SK-N-MC (cell line): ENCODE data around the gene ADIG.

Experiments used
- DNase-seq: peaks from one replicate; pipeline ENCODE4 v3.0.0-alpha.2; 2011; ENCODE audit warnings: low read depth, low spot score
- H3K27ac ChIP-seq: fragments of 200-600 bp; sonication (generic); 2 replicates; pipeline ENCODE4 v1.5.1; 2016; ENCODE audit warnings: mixed run types
- H3K36me3 ChIP-seq: fragments of 200-600 bp; sonication (generic); 2 replicates; pipeline ENCODE4 v1.6.1; 2017; ENCODE audit warnings: antibody characterized with exemption, low read length, mixed read lengths; ENCODE audit not compliant: insufficient read depth
- H3K4me3 ChIP-seq: fragments of 200-600 bp; sonication (generic); 2 replicates; pipeline ENCODE4 v1.5.1; 2016
- H3K9ac ChIP-seq: fragments of 200-600 bp; sonication (generic); 2 replicates; pipeline ENCODE4 v1.8.0; 2017; ENCODE audit warnings: mixed run types, mixed read lengths; ENCODE audit not compliant: insufficient read length
- H3K9me3 ChIP-seq: fragments of 200-600 bp; sonication (generic); 2 replicates; pipeline ENCODE4 v1.6.1; 2017; ENCODE audit warnings: low read depth, mild to moderate bottlenecking, antibody characterized with exemption, low read length, moderate library complexity, mixed read lengths
- EZH2 ChIP-seq: fragments of 200-600 bp; sonication (generic); IDR thresholded peaks from one replicate; pipeline ENCODE4 v1.6.1; 2017; ENCODE audit warnings: antibody characterized with exemption
- FOXP2 ChIP-seq: optimal IDR thresholded peaks from 2 replicates; pipeline ENCODE3; 2011; ENCODE audit warnings: mild to moderate bottlenecking, moderate library complexity; ENCODE audit not compliant: insufficient read depth; ENCODE audit errors: extremely low read length, control extremely low read depth
- POLR2AphosphoS5 ChIP-seq: IDR thresholded peaks from 2 replicates; pipeline ENCODE4 v1.6.1; 2012; ENCODE audit warnings: mild to moderate bottlenecking, low read depth, low read length, borderline replicate concordance

The ADIG gene

GRCh38 chr20:38584099-38584763 lies 3.2 kb downstream of the ADIG start:
- DNase-seq = no peak
- Histone ChIP-seq H3K9ac (no peak overlapping the region), H3K4me3 (no peak overlapping the region), H3K36me3 (no peaks in the 10 kb centered on the region), H3K27ac (no peak overlapping the region), H3K9me3 (no peaks in the 10 kb centered on the region)
- no peak for TF ChIP-seq FOXP2
- no peak for TF ChIP-seq POLR2AphosphoS5
- TF ChIP-seq EZH2 = no peak

GRCh38 chr20:38585404-38586180 lies 4.6 kb downstream of the ADIG start:
- TF ChIP-seq FOXP2 (no peak), EZH2 (no peak), POLR2AphosphoS5 (no peak)
- Histone ChIP-seq H3K9me3 (no peaks in the 10 kb centered on the region), H3K4me3 (no peak overlapping the region), H3K9ac (no peak overlapping the region), H3K27ac (no peak overlapping the region), H3K36me3 (no peaks in the 10 kb centered on the region)
- no peak for DNase-seq

DNA sequence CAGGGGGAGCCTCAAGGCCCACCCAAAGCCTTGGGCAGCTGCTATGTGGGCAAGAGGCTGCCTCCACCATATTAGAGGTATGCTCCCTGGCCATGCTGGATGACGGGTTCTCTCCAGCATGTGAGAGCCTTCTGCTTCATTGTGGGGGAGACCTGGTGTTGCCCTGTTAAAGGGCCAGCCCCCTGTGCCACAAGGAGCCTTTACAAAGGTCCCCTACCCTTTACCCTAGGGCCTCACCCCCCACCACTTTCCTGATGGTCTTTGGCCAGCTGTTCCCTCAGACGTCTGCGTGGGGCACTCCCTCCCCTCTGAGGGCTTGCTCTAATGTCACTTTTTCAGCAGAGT lies 5.2 kb downstream of the ADIG start:
- Histone ChIP-seq H3K9me3 (no peaks in the 10 kb centered on the region), H3K36me3 (no peaks in the 10 kb centered on the region), H3K9ac (no peak overlapping the region), H3K4me3 (no peak overlapping the region), H3K27ac (no peak overlapping the region)
- DNase-seq = no peak
- TF ChIP-seq POLR2AphosphoS5 = no peak
- no peak for TF ChIP-seq EZH2
- no peak for TF ChIP-seq FOXP2

- Histone ChIP-seq H3K9me3 (no peaks in the 10 kb centered on the region), H3K4me3 (no peak overlapping the region), H3K36me3 (no peaks in the 10 kb centered on the region), H3K27ac (no peak overlapping the region), H3K9ac (no peak overlapping the region)
- TF ChIP-seq FOXP2 = no peak
- no peak for TF ChIP-seq POLR2AphosphoS5
- no peak for TF ChIP-seq EZH2
- DNase-seq = no peak
Measured at GRCh38 chr20:38588303-38588702, 7.3 kb downstream of the ADIG start.

DNA sequence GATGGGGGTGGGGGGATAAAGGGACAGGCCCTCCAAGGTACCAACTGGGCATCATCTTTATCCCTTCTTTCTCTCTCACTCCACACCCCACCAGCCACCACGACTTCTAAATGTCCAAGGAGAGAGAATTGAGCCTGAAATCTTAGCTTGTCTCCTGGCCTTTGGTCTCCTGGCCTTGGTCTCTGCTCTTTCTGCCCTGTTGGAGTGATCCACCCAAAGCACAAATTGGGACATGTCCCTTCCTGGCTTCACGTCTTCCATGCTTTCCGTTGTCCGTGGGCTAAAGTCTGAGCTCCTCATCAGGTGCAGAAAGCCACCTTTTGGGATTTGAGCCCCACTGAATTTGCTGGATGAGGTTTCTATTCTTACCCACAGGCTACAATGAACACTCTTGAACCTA lies 8.4 kb downstream of the ADIG start:
- no peak overlapping the region for H3K9ac ChIP-seq
- H3K36me3 ChIP-seq = no peaks in the 10 kb centered on the region
- TF ChIP-seq EZH2 (no peak), POLR2AphosphoS5 (no peak), FOXP2 (no peak)
- no peak overlapping the region for H3K4me3 ChIP-seq
- H3K9me3 ChIP-seq = no peaks in the 10 kb centered on the region
- no peak for DNase-seq
- no peak overlapping the region for H3K27ac ChIP-seq

- no peaks in the 10 kb centered on the region for H3K9me3 ChIP-seq
- no peak overlapping the region for H3K9ac ChIP-seq
- TF ChIP-seq EZH2 = no peak
- TF ChIP-seq FOXP2 = no peak
- TF ChIP-seq POLR2AphosphoS5 = no peak
- DNase-seq = no peak
- no peak overlapping the region for H3K27ac ChIP-seq
- no peaks in the 10 kb centered on the region for H3K36me3 ChIP-seq
- no peak overlapping the region for H3K4me3 ChIP-seq
Measured at GRCh38 chr20:38589967-38590675, 9.1 kb downstream of the ADIG start.

DNA sequence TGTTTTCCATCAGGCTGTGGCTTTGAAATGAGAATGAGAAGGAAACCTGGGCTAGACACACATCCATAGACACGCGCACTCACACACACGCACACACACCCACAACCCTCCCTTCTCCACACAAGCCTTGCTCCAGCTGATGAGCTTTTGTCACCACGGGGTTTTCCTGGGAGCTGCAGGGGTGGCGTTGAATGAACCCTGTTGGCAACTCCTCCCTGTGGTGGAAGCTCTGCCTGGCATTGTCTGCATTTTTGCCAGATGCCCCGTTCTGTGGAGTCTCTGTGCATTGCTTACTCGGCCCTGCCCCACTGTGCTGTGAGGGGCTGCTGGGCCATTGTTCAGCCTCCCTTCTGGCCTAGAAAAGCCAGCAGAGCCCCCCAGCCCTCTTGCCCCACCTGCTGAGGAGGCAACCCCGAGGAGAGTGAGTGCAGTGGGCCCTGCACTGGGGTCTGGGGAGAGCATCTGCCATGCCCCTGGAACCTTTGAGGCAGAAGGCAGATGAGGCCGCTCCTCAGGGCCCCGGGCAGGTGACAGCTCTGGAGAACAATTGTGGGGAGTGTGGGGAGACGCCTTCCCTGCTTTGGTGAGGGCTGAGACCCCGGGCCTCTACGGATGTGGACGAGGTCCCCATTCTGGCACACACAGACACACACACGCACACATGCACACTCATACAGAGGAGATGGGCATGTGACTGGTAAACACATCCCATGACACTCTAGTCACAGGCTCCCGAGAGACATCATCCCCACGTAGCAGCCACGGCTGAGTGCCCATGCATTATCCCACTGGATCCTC lies 9.9 kb downstream of the ADIG start:
- Histone ChIP-seq H3K9ac (no peak overlapping the region), H3K4me3 (no peak overlapping the region), H3K9me3 (no peaks in the 10 kb centered on the region), H3K27ac (no peak overlapping the region), H3K36me3 (no peaks in the 10 kb centered on the region)
- no peak for TF ChIP-seq POLR2AphosphoS5
- TF ChIP-seq EZH2 = no peak
- no peak for TF ChIP-seq FOXP2
- DNase-seq = no peak
